Sigmoid colon (tissue), 4 donors: Measurements from ENCODE around the gene PHGDH.

ENCODE experiments used
- POLR2AphosphoS5 ChIP-seq, 4 donors: sonication (generic); formaldehyde crosslinking; IDR thresholded peaks; one replicate each; pipeline ENCODE4 v1.6.1; 2017; ENCODE audit warnings: antibody characterized with exemption in 4 of 4
- TF ChIP-seq, protein P1 (sequence below), 4 experiments: fragments of 450-650 bp in 3 of 4; fragments of 200-600 bp in 1 of 4; IDR thresholded peaks; one replicate each; pipeline ENCODE4 v1.5.1; 2016 to 2019; ENCODE audit warnings: antibody characterized with exemption in 4 of 4, mild to moderate bottlenecking in 3 of 4, moderate library complexity in 2 of 4

DNA sequence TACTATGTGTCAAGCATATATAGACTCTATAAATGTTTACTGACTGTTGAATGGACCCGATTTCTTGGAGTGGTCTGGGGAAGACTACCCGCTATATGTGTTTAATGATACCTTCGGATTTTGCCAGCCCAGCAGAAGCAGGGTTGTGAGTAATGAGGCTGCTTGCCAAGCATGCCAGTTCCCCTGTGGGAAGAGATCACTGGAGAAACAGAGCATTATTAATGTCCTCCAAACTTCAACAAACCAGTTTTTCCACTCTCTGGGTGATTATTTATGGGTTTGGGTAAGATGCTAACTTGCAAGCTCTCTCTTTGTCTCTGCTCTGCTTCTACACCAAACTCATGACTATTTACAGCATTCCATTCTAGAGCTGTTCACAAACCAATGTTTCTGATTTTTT lies 25.1 kb upstream of the PHGDH start:
- TF ChIP-seq, protein P1, sequence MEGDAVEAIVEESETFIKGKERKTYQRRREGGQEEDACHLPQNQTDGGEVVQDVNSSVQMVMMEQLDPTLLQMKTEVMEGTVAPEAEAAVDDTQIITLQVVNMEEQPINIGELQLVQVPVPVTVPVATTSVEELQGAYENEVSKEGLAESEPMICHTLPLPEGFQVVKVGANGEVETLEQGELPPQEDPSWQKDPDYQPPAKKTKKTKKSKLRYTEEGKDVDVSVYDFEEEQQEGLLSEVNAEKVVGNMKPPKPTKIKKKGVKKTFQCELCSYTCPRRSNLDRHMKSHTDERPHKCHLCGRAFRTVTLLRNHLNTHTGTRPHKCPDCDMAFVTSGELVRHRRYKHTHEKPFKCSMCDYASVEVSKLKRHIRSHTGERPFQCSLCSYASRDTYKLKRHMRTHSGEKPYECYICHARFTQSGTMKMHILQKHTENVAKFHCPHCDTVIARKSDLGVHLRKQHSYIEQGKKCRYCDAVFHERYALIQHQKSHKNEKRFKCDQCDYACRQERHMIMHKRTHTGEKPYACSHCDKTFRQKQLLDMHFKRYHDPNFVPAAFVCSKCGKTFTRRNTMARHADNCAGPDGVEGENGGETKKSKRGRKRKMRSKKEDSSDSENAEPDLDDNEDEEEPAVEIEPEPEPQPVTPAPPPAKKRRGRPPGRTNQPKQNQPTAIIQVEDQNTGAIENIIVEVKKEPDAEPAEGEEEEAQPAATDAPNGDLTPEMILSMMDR (IDR thresholded peaks at IDR 0.05): no peak
- TF ChIP-seq POLR2AphosphoS5 (IDR thresholded peaks at IDR 0.05): no peak
